Thyroid gland (tissue), 4 donors: Measurements from ENCODE around the gene PITPNC1.

ENCODE experiments used
- CTCF ChIP-seq, 6 experiments: fragments of 200-600 bp in 3 of 6; fragments of 450-650 bp in 3 of 6; sonication (generic) in 3 of 6; IDR thresholded peaks; one replicate each; pipeline ENCODE4 v1.5.1; 2016 to 2019; ENCODE audit warnings: antibody characterized with exemption in 6 of 6, mild to moderate bottlenecking in 2 of 6, inconsistent platforms in 1 of 6, moderate library complexity in 1 of 6
- POLR2A ChIP-seq, 2 donors: fragments of 450-650 bp; IDR thresholded peaks; one replicate each; pipeline ENCODE4 v1.6.1; 2017; ENCODE audit warnings: antibody characterized with exemption in 2 of 2, mild to moderate bottlenecking in 2 of 2, moderate library complexity in 1 of 2

GRCh38 chr17:67390006-67390645, 13.0 kb downstream of the PITPNC1 start:
- TF ChIP-seq POLR2A (IDR thresholded peaks at IDR 0.05) = no peak
- TF ChIP-seq CTCF (IDR thresholded peaks at IDR 0.05) = no peak
